Brain pericyte (primary cell): Measurements from ENCODE around the gene CARNS1.

Experiments used
- DNase-seq: peaks from one replicate; pipeline ENCODE4 v3.0.0-alpha.2; 2012; ENCODE audit warnings: low read depth, low spot score

The CARNS1 gene

DNA sequence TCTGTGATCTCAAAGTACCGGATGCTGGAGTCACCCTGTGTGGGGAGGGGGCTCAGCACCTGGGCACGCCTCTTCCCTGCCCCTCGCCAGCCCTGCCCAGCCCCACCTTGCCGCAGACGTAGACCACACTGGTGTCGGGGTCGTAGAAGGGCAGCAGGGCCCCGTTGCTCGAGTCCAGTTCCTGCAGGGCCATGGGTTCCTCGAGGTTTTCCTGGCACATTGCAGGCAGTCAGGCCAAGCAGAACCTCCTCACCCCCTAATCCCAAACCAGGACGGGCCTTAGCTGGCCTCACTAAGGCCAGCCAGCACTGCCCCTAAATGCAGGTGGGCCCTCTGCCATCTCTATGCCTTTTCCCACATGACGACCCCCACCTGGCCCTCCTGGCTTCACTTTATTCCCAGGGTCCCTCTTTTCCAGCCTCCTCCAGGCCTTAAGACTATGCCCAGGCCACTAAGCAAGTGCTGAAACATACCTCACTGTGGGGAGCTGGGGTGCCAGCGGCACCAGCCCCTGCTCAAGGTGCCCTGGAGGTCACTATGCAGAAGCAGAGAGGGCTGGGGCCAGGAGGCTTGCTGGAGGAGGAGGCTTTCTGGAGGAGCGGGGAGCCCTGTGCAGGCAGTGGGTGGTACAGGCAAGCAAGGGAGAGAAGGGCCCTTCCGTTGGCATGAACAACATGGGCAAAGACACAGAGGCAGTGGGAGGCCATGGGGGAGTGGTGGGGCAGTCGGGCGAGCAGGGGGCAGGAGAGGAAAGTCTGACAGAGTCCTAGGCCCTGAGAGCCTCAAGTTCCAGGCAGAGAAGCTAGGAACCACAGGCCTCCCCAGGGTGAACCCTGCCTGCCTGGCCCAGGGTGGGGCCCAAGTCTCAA, 25.0 kb downstream of the CARNS1 start:
- no peak for DNase-seq

DNA sequence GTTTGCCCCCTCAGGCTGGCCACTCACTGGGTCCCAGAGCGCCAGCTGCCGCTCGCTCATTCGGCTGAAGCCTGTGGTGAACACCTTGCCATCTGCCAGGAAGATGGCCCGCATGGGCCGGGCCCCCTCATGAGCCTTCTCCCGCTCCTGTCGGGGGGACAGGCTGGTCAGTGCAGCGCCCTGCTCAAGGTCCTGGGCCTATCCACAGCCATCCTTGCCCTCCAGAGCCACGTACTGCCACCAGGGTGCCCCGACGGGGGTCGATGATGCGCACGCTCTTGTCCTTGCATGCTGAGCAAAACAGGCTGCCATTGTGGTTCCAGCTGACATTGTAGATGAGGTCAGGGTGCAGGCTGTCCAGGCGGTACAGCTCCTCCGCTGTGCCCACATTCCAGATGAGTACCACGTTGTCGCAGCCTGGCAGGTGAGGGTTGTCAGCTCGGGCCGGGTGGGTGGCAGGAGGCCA, 25.7 kb downstream of the CARNS1 start:
- DNase-seq = no peak

GRCh38 chr11:67441731-67442351, 26.4 kb downstream of the CARNS1 start:
- no peak for DNase-seq

DNA sequence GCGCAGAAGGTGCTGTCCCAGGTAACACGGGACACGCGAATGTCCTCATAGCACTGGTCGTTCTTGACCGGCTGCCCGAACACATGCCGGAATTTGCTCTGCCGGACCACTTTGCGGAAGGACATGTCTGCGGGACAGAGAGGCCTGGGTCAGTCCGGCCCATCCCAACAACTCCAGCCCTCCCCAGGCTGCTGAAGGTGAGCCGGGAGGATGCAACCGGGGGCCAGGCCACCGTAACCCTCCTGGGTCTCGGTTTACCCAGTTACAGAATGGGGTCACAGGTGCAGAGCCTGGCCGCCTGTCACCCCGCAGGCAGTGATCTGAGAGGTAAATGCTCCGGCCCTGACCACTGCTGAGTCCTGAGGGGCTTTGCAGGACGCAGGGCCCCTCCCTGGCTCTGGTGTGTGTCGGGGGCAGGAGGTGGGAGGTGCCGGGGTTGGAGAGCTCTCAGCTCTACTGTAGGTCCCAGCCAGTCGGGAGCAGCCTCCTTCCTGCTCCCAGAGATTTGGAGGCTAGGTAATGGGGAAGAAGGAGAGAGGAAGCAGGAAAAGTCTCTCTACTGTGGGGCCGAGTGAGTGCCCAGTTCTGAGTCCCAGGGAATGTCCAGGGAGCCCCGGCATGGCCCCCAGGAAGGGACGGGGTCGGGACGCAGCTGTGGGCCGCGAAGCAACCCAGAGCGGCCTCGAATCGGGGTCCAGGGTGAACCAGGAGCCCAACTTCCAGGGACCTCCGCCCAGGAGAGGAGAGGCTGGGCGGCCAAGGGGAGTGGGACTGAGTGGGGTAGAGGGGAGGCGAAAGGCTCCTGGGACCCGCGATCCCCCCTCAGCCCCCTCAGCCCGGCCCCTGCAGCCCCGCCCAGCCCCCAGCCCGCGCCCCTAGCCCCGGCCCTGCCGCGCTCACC, 27.3 kb downstream of the CARNS1 start:
- no peak for DNase-seq

DNA sequence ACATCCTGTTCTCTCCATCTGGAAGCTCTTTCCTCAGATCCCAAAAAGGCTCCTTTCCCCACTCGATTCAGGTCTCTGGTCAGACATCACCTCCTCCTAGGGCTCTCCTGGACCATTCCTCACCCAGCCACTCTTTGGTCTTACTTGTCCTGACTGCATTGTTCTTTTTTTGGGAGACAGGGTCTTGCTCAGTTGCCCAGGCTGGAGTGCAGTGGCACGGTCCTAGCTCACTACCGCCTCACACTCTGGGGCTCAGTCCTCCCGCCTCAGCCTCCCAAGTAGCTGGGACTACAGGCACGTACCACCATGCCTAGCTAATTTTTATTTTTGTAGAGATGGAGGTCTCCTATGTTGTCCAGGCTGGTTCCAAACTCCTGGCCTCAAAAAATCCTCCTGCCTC, 30.0 kb downstream of the CARNS1 start:
- DNase-seq = no peak

GRCh38 chr11:67448220-67448609, 32.7 kb downstream of the CARNS1 start:
- no peak for DNase-seq

GRCh38 chr11:67449116-67449844, 33.8 kb downstream of the CARNS1 start:
- DNase-seq = no peak

- DNase-seq = no peak
Observed at GRCh38 chr11:67450796-67451657, 35.5 kb downstream of the CARNS1 start.

GRCh38 chr11:67451658-67451976, 36.1 kb downstream of the CARNS1 start:
- no peak for DNase-seq

DNA sequence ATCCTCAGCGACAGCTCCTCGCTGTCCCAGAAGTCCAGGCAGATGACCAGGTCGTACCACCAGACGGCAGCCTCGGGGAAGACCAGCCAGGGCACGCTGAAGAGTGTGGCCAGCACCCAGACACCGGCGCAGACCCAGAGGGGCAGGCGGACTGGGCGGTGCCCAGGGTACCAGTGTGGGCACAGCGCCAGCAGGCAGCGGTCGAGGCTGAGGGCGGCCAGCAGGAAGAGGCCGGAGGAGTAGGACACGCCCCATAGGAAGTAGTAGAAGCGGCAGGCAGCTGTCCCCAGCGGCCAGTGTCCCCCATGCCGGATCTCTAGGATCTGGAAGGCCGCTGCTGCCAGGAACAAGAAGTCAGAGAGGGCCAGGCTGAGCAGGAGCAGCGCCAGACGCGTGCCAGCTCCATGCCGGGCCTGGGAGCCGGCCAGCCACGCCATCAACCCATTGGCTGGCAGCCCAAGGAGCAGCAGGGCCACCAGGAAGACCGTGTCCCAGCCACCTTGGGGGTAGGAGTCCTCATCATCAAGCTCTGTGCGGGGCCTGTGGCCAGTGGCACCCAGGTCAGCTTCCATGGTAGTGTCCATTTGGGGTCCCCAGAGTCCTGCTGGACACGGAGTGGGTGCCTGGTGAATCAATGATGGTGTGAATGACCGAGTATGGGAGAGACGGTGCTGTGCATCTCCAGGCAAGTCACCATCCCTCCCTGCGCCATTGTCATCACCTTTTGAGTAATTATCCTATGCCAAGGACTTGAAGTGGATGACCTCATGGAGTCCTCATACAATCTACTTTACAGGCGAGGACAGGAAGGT, 36.9 kb downstream of the CARNS1 start, which contains the start of gene GPR152:
GPR152 (minus strand) TSS at position 589 of the 812 bp plus-strand sequence; CDS start at position 584, 5 bp downstream.
- no peak for DNase-seq

- no peak for DNase-seq
Observed at GRCh38 chr11:67453816-67454732, 38.6 kb downstream of the CARNS1 start.

GRCh38 chr11:67455054-67455453, 39.6 kb downstream of the CARNS1 start, which contains the start of gene CABP4:
CABP4 (plus strand) TSS chr11:67455354; CDS start chr11:67455424, 70 bp downstream.
- DNase-seq = no peak

- no peak for DNase-seq
Observed at GRCh38 chr11:67456068-67456705, 40.7 kb downstream of the CARNS1 start.

- DNase-seq = no peak
Observed at GRCh38 chr11:67457453-67457852, 42.0 kb downstream of the CARNS1 start.

- DNase-seq = no peak
Observed at GRCh38 chr11:67458266-67458665, 42.8 kb downstream of the CARNS1 start.

- DNase-seq = no peak
Observed at GRCh38 chr11:67463186-67463585, 47.7 kb downstream of the CARNS1 start.

DNA sequence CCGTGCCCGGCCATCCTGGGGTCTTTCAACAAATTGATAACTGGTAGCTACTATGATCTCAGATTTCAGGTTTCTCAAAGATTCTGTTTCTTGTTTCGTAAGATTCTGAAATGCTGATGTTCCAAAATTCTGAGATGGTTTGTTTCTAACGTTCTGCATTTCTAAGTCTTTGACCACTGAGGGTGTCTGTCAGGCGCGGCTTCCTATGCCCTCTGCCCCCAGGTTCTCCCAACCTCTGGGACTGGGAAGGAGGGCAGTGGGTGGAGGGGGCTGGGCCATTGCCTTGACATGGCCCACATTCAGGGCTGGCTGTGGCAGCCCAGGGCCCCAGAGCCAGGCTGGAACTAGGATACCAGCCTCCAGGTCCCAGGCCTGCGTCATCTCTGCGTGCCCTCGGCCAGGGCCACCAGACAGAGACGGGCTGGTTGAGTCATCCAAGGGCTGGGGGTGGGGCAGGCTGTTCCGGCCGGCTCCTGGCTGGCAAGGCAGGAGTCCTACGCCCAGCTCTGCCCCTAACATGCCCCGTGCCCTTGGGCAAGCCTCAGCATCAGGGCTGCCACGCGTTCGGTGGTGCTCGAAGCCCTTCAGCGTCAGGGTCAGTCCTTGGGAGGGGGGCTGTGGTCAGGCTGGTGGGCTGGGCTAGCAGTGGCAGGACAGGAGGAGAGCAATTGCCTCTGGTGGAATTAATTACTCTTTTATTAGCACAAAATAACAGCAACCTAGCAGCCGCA, 48.4 kb downstream of the CARNS1 start:
- no peak for DNase-seq
